GM21390 (cell line): ENCODE results near the gene ZBED6.
"Not testable (repeated sequence)": the region's sequence is repeated elsewhere in the genome, so short reads cannot be mapped to it uniquely, and the experiment has no call there.

Source experiments
- ATAC-seq: cut with Tn5 transposase; IDR thresholded peaks from one replicate; pipeline ENCODE4 v1.9.1; 2021; ENCODE audit not compliant: unreplicated experiment

ZBED6 gene

DNA sequence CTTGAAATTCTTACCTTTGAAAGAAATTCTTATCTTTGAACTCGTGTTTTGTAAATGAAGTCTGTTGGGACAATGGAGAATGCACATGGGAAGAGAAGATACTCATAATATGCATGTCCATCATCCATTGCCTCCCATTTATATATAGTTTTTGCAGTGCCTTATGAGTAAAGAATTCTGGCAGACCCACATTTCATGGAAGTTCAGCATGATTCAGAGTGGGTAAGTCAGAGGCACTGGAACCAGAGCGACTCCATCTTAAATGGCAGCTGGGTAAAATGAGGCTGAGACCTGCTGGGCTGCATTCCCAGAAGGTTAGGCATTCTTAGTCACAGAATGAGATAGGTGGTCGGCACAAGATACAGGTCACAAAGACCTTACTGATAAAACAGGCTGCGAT is 16.6 kb upstream of the ZBED6 start:
- ATAC-seq: no peak

DNA sequence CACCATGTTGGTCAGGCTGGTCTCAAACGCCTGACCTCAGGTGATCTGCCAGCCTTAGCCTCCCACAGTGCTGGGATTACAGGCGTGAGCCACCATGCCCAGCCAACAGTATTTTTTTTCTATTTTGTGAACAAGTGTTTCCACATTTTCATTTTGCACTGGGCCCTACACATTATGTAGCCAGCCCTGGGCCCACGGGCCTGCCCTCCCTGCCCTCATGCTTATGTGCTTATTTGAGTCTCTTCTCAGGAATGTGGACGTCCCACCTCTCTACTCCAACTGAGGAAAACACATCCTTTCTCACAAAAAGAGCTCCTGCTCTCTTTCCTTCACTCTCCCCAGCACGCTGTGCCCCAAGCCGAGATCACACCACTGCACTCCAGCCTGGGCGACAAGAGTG is 13.5 kb upstream of the ZBED6 start:
- ATAC-seq: no peak

DNA sequence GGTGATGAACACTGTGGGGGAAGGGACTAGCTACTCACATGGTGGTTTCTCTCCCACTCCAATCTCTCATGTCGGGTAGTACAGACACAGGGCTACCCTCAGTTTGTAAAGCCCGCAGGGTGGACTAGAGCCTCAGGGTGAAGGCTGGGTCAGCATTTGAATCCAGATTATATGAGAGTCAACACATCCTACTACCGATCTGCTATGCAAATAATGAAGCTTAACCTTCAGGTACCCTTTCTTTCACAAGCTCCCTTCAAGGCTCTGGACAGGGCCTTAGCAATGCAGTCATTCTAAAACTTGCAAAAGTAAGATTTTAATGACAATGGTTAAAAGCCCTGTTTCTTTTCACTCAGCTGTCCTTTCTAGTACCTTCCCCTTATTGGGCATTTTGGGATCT is 5.5 kb upstream of the ZBED6 start:
- ATAC-seq: no peak

DNA sequence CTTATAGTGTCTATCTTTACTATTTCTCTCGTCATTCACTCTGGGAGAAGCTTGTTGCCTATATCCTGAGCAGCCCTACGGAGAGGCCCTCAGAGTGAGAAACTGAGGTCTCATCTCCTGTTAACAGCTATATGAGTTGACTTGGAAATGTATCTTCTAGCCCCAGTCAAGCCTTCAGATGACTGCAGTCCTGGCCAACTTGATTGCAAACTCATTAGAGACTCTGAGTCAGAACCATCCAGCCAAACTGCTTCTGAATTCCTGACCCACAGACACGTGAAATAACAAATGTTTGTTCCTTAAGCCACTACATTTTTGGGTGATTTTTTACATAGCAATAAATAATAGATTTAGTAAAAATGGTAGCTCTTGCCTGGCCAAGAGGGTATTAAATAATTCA is 3.9 kb upstream of the ZBED6 start:
- no peak for ATAC-seq

DNA sequence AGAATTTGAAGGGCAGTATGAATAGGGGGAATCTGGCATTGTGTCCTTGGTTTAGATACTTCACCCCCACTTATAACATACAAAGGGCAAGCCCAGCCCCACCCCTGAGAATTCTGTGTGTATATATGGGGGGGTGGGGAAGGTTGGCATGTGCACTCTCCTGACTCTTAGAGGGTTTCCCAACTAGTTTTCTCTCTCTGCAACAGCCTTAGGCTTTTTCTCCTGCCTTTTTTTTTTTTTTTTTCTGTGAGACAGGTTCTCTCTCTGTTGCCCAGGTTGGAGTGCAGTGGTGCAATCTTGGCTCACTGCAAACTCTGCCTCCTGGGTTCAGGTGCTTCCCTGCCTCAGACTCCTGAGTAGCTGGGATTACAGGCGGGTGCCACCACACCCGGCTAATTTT is 2.9 kb upstream of the ZBED6 start:
- no peak for ATAC-seq

DNA sequence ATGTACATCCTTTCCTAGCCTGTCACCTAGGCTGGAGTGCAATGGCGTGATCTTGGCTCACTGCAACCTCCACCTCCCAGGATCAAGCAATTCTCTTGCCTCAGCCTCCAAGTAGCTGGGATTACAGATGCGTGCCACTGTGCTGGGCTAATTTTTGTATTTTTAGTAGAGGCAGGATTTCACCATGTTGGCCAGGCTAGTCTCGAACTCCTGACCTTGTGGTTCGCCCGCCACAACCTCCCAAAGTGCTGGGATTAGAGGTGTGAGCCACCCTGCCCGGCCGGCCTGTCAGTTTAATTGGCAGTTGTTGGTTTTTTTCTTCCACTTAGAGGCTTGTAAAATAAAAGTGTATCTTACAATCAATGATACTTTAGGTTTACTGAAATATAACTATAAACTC is 1.9 kb upstream of the ZBED6 start:
- not testable (repeated sequence) for ATAC-seq

DNA sequence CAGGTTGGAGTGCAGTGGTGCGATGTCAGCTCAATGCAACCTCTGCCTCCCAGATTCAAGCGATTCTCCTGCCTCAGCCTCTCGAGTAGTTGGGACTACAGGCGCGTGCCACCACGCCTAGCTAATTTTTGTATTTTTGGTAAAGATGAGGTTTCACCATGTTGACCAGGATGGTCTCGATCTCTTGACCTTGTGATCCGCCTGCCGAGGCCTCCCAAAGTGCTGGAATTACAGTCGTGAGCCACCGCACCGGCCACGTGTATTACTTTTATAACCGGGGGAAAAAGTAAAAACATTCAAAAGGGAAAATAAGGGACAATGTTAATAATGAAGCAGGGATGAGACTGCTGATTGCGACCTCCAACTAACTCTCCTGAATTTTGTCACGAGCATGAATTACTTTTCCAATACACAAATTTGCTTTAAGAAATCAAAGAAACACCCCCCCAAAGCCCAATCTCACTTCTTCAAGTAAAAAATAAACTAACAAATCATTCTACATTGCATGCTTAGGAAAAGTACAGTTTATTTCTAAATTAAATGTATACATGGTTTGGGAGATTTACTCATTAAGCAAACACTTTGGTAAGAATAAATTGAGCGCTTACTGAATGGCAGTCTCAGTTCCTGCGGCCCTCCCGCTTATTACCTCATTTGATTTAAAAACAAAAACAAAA is 521 bp upstream of the ZBED6 start:
- ATAC-seq: no peak

DNA sequence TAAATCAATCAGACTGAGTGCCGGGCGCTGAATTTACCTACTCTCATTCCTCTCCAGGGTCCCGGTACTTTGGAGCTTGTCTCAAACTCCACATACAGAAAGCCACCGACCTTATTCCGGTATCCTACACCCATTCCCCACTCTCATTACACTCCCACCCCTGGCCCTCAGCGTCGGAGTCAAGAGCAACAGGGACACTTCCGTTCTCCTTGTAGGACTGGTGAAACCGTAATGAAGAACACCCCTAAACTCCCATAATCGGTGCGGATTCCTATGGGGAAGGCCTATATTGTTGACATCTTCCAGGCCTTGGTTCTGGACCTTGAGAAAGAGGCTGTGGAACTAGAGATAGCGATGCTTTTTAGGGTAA is 798 bp downstream of the ZBED6 start:
- ATAC-seq: no peak

DNA sequence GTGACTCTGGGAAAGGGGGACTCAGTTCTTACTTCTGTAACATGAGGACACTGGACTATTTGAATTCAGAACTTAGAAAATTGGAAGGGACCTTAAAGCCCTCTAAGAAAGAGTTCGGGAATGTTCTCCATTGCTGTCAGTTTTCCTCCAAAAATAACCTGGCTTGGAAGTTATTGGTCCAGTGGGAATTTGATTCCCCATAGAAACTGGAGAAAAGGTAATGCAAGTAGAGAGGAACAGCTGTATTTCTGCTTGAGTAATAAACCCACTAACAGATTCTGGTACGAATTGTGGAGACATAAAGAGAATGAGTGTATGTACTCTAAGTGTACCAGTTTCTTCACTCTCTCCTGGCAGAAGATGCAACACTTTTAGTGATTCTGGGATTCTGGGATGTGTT is 1.8 kb downstream of the ZBED6 start:
- no peak for ATAC-seq

DNA sequence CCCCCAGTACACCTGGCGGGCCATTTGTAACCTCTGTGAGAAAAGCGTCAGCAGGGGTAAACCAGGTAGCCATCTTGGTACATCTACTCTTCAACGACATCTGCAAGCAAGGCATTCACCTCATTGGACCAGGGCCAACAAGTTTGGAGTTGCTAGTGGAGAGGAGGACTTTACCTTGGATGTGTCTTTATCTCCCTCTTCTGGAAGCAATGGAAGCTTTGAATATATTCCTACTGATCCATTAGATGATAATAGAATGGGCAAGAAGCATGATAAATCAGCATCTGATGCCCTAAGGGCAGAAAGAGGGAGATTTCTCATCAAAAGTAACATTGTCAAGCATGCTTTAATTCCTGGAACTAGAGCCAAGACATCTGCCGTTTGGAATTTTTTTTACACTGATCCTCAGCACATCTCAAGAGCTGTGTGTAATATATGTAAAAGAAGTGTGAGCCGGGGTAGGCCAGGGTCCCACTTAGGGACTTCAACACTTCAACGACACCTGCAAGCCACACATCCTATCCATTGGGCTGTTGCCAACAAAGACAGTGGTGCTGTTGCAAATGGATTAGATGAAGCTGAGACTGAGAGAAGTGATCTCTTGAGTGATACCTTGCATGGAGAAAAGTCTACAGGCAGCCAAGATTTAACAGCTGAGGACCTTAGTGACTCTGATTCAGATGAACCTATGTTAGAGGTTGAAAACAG is 2.7 kb downstream of the ZBED6 start:
- ATAC-seq: no peak

DNA sequence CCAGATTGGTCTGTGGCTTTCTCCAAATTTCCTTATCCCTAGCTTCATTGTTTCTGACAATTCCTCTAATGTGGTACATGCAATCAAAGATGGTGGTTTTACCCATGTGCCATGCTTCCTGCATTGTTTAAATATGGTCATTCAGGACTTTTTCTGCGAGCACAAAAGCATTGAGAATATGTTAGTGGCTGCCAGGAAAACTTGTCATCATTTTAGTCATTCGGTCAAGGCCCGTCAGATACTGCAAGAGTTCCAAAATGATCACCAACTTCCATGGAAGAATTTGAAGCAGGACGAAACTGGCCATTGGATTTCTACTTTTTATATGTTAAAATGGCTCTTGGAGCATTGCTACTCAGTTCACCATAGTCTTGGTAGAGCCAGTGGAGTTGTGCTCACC is 3.7 kb downstream of the ZBED6 start:
- no peak for ATAC-seq

DNA sequence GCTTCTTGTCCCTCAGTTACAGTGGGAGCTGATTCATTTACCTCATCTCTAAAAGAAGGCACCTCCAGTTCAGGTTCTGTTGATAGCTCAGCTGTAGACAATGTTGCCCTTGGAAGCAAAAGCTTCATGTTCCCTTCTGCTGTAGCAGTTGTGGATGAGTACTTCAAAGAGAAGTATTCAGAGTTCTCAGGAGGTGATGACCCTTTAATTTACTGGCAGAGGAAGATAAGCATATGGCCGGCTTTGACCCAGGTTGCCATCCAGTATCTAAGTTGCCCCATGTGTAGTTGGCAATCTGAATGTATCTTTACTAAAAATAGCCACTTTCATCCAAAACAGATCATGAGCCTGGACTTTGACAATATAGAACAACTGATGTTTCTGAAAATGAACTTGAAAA is 4.5 kb downstream of the ZBED6 start:
- ATAC-seq: no peak

DNA sequence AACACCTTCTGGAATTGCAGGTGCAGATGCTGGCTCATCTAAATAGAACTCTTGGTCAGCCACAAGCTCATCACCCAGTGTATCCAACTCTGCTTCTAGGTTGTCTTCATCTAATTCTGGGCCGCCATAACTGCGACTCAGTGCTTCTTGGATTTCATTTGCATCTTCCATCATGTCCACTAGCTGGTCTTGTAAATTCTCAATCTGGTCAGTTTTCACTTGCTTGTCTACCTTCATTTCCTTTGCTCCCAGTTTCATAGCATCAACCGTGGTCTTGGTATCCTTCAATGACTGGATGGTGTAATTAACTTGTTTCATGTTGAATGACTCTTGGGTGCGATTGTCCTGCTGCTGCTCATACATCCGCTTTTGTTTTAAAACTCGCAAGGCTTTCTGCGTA is 10.3 kb downstream of the ZBED6 start:
- no peak for ATAC-seq

DNA sequence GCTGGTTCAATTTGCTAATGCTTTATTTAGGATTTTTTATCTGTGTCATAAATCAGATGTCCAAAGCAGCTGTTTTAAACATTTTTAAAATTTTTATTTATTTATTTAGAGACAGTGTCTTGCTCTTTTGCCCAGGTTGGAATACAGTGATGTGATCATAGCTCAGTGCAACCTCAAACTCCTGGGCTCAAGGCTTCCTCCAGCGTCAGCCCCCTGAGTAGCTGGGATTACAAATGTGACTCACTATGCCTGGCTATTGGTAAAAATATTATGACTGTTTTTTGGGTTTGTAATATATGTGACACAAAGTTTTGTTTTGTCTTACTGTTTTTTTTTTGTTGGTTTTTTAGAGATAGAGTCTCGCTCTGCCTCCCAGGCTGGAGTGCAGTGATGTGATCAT is 11.8 kb downstream of the ZBED6 start:
- ATAC-seq: no peak

DNA sequence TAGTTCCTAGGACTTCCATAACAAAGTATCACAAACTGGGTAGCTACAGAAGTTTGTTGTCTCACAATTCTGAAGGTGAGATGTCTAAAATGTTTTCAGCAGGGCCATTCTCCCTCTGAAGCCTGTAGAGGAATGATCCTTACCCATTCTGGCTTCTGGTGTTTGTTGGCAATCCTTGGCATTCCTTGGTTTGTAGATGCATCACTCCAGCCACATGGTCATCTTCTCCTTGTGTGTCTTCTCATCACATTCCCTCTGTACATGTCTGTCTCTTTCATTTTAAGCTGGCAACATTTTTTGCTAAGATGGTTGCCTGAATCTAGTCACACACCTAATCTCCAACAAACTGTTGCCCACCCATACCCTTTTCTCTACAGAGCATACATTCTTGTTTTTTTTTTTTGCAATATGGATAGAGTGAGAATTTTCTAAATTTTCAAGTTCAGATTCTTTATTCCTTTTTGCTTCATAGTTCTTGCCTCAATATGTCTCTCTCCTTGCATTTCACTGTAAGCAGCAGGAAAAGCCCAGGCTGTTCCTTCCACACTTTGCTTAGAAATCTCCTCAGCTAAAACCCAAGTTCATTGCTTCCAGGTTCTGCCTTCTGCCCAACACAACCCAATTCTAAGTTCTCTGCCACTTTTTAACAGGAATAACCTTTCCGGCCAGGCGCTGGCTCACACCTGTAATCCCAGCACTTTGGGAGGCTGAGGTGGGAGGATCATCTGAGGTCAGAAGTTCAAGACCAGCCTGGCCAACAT is 18.3 kb downstream of the ZBED6 start:
- no peak for ATAC-seq

DNA sequence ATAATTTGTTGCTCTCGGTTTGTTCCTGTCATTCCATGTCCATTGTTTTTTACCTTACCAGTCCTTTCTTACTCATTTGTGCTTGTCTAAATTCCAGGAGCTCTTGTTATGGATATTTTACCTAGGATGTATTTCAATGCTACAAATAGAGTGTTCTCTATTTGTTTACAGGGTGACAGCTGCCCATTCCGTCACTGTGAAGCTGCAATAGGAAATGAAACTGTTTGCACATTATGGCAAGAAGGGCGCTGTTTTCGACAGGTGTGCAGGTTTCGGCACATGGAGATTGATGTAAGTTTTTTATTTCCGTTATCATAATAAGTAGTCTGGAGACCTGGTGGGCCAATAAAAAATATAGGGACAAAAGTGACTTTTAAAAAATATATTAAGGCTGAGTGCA is 23.0 kb downstream of the ZBED6 start:
- ATAC-seq: no peak

DNA sequence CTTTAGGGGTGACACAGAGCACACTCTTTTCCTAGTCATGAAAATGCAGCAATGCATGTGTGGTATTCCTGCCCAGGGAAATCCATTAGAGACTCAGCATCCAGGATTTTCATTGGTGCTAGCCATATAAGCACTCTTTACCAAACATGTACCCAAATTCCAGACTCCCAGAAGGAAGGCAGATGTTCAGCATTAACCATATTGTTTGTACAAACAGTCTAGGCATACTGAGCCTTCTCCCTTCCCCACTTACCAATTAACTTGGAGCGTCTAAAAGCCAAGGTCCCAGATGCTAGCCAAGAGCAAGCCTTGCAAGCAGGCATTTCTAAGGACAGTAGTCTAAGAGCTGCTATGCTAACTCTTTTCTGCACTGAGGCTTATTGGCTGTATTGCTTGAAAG is 27.9 kb downstream of the ZBED6 start:
- no peak for ATAC-seq

DNA sequence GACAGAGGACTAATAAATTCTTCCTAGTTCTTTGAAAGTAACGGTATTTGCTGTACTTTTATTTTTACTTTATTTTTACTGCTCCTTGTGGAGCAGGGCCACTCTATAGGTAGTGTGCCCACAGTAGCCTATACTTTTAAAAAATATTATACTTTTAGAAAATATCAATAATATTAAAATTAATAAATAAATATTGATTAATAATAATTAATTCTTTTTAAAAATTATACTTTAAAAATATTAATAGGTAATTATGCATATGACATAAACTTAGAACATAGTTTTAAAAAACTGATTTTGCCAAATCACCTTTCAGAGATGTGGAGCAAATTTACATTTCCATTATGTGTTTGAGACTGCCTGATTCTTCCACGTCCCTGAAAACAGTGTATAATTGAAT is 30.8 kb downstream of the ZBED6 start:
- ATAC-seq: no peak

DNA sequence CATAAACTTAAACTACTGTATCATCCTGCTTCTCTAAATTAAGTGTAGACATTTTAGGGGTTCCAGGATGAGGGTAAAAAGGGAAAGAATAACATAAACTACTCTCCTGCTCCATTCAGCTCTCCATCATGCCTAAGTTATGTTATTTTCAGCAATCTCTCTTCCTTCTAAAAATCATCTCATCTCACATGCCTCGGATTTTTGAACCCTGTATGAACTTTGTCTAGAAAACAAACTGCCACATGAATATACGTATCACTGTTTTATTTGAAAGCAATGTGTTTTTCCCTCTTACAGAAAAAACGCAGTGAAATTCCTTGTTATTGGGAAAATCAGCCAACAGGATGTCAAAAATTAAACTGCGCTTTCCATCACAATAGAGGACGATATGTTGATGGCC is 32.6 kb downstream of the ZBED6 start:
- ATAC-seq: no peak

DNA sequence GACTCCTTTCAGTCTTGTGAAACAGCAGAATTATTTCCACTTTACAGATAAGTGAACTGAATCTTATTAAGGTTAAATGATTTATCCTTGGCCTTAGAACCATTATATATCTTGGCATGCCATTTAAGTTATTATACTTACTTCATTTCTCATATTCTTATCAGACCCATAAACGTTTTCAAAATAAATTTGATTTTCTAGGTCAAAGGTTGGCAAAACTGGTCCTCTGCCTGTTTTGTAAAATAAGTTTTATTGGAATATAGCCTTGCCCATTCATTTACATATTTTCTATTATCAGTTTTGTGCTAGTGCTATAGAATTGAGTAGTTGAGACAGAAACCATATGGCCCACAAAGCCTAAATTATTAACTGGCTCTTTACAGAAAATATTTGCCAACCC is 33.1 kb downstream of the ZBED6 start:
- ATAC-seq: no peak

DNA sequence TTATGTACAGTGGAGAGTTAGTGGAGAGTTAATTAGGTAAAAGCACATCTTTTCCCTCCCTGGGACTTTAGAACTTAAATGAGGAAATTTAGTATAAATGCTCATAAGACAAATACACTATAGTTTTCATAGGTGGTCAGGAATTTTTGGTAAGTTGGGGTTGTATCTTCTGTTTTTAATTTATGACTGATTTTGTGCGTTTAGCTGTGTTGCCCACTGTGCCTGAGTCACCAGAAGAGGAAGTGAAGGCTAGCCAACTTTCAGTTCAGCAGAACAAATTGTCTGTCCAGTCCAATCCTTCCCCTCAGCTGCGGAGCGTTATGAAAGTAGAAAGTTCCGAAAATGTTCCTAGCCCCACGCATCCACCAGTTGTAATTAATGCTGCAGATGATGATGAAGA is 33.8 kb downstream of the ZBED6 start:
- not testable (repeated sequence) for ATAC-seq

DNA sequence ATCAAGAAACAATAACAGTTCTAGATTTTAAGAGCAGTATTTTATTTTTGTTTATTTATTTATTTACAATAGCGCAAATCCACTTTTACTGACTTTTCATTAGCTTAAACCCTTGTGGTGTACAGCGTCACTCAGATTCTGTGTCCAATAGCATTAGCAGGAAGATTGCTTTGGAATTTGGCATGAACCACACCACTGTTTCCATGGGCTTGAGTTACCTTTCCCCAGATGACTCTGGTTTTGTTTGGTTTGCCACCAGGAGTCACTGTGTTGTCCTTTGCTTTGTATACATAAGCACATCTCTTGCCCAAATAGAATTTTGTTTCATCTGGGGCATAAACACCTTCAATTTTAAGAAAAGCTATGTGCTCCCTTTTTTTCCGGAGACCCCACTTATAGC is 40.1 kb downstream of the ZBED6 start:
- no peak for ATAC-seq
